Ovary (tissue), 9 donors: ENCODE measurements around the gene MRPL24. TPM values are rescaled to one million over a fixed set of nuclear protein-coding genes. Genes with fewer than 3 reads are reported as not detected.
A peak's percentile ranks its signal among the peaks of the same experiment; 100 is the strongest.

Experiments used
- DNase-seq, 5 donors: peaks; one replicate each; pipeline ENCODE4 v3.0.0-alpha.2; 2019 to 2020
- H3K27ac ChIP-seq, 2 donors: fragments of 200-600 bp; one replicate each; pipeline versions ENCODE4 v1.5.1 to v1.8.0; 2019 to 2022
- H3K27me3 ChIP-seq: fragments of 200-600 bp; one replicate; pipeline ENCODE4 v1.8.0; 2022
- H3K36me3 ChIP-seq: fragments of 200-600 bp; sonication (generic); one replicate; pipeline ENCODE4 v1.5.1; 2019
- H3K4me1 ChIP-seq: one replicate; pipeline ENCODE4 v1.8.1; 2013; ENCODE audit warnings: mild to moderate bottlenecking, moderate library complexity; ENCODE audit not compliant: insufficient read depth
- H3K4me3 ChIP-seq: fragments of 200-600 bp; sonication (generic); one replicate; pipeline ENCODE4 v1.5.1; 2017
- H3K9me3 ChIP-seq, 2 donors: fragments of 200-600 bp in 1 of 2; sonication (generic) in 1 of 2; one replicate each; pipeline versions ENCODE4 v1.5.1 to v1.8.1; 2013 to 2019; ENCODE audit warnings: mild to moderate bottlenecking in 1 of 2, moderate library complexity in 1 of 2
- EP300 ChIP-seq: sonication (generic); formaldehyde crosslinking; IDR thresholded peaks from one replicate; pipeline ENCODE4 v1.6.1; 2017; ENCODE audit warnings: antibody characterized with exemption
- POLR2A ChIP-seq: fragments of 450-650 bp; IDR thresholded peaks from one replicate; pipeline ENCODE4 v1.6.1; 2017; ENCODE audit warnings: antibody characterized with exemption, mild to moderate bottlenecking, moderate library complexity
- WGBS, 3 donors: extraction: QIAGEN DNeasy Blood & Tissue Kit in 1 of 3; methylation state at CpG; one replicate each; pipeline versions ENCODE4 v1.1.5 to v1.1.7; 2013 to 2017; 5-methylcytosine and 5-hydroxymethylcytosine counted together
- intact Hi-C, 4 donors: fragments of 100-400 bp; cut with DNase I; formaldehyde crosslinking; loops; one replicate each; pipeline versions ENCODE4 v1.11.0 to v1.15.1; 2022 to 2023
- polyA plus RNA-seq, 2 donors: library from polyadenylated mRNA; stranded (reverse); fragments of 200-250 nt in 1 of 2; fragments of 350-450 nt in 1 of 2; fragmentation: Illumina TruSeq in 1 of 2; extraction: RNeasy Lipid Tissue Mini Kit (QIAGEN cat#74804) in 1 of 2; gene quantifications; one replicate each; pipeline ENCODE4 v1.2.3, GENCODE V29; 2013 to 2014
- total RNA-seq, 7 donors: library from RNA; depleted of rRNA in 2 of 7; stranded (reverse); fragments of >200 nt in 2 of 7; fragmentation: NEBNext Ultra II Directional in 3 of 7; extraction: Animal tissue kit (Norgen Biotek cat#: 25700) in 3 of 7; gene quantifications; one replicate each; pipeline versions ENCODE4 v1.1.0 to v1.2.4, GENCODE V29; 2016 to 2023
- TF ChIP-seq, protein P1 (sequence below), 3 donors: fragments of 450-650 bp in 2 of 3; fragments of 200-600 bp in 1 of 3; IDR thresholded peaks; one replicate each; pipeline versions ENCODE4 v1.5.1 to v1.8.0; 2016 to 2022; ENCODE audit warnings: antibody characterized with exemption in 3 of 3, mild to moderate bottlenecking in 1 of 3
- donor health status: DM: no; HTN: no; CAD: no; lungs with moderate emphysema.
- donor health status: DM: no; HTN: no; CAD: no.
- donor health status: Bipolar disorder and iron deficiency.
- donor health status: DM: yes; HTN: yes; CAD: no.
- donor health status: DM: no; HTN: no; CAD: no.
- donor health status: DM: yes; HTN: yes; CAD: no.

The MRPL24 gene
- total and polyA plus RNA-seq, 9 donors = 23.1 to 173 (median 68.3) TPM

DNA sequence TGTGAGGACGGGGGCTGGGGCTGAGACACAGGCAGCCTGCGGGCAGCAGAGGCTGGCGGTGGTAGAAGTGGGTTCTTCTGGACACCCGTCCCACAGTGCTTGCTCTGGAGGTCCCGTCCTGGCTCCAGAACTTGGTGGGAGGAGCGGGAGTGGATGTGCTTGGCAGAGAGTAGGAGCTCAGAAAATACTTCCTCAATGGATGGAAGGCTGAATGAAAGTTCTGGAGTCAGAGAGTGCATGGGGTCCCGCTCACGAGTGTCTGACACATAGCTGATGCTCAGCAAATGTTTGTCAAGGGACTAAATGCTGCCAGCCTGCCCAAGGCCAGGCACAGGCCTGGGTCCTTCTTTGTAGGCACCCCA lies 50.2 kb downstream of the MRPL24 start:
- H3K9me3 ChIP-seq = no peaks in the 10 kb centered on the region
- no peak for TF ChIP-seq EP300
- TF ChIP-seq POLR2A = no peak
- TF ChIP-seq, protein P1, sequence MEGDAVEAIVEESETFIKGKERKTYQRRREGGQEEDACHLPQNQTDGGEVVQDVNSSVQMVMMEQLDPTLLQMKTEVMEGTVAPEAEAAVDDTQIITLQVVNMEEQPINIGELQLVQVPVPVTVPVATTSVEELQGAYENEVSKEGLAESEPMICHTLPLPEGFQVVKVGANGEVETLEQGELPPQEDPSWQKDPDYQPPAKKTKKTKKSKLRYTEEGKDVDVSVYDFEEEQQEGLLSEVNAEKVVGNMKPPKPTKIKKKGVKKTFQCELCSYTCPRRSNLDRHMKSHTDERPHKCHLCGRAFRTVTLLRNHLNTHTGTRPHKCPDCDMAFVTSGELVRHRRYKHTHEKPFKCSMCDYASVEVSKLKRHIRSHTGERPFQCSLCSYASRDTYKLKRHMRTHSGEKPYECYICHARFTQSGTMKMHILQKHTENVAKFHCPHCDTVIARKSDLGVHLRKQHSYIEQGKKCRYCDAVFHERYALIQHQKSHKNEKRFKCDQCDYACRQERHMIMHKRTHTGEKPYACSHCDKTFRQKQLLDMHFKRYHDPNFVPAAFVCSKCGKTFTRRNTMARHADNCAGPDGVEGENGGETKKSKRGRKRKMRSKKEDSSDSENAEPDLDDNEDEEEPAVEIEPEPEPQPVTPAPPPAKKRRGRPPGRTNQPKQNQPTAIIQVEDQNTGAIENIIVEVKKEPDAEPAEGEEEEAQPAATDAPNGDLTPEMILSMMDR (IDR thresholded peaks at IDR 0.05) = no peak
- H3K4me3 ChIP-seq = no peak overlapping the region
- H3K36me3 ChIP-seq = no peaks in the 10 kb centered on the region
- no peak overlapping the region for H3K27ac ChIP-seq
- intact Hi-C loops = loop anchor here in 3 of 4 donors (2.0 to 10.0 kb wide), 3 partner anchors 34 to 174 kb away; partner anchors contain the start of gene NTRK1 (in 1 of the 3)
- peaks cover 2% of the 10 kb centered on the region for H3K4me1 ChIP-seq
- no peak for DNase-seq
- 54 to 59% (median 59%) methylated on average over 8 of the region's 8 CpGs for WGBS, 3 donors
- H3K27me3 ChIP-seq = no peaks in the 10 kb centered on the region

DNA sequence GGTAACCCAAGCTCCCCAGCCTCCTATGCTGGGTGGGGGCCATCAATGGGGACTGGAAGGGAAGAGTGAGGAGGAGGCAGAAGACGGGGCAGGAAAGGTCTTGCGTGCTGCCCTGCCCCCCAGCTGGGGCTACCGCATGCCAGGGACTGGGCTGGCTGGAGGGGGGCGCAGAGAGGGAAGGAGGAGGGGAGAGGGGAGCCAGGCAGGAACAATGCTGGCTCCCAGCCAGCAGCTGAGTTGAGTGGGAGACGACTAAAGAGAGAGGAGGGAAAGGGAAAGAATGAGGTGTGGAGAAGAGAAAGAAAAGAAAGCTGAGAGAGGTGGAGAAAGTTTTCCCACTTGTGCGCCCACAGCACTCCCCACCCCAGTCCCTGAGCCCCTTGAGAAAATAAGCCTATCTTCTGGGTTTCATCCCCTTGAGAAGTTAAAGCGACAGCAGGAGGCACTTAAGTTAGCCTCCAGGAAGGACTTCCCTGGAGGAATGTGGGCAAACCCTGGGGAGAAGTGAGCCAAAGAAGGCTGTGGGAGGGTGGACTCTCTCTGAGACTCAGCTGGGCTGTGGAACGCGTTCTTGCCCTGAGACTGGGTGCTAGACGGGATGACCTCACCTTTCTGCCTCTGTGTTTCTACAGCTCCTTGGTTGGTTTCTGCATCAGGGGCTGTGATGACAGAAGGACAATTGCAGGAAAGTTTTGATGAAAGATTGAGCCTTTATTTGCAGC lies 50.8 kb downstream of the MRPL24 start:
- DNase-seq = no peak
- Histone ChIP-seq H3K27ac (no peak overlapping the region), H3K36me3 (no peaks in the 10 kb centered on the region), H3K4me3 (no peak overlapping the region), H3K4me1 (peaks cover 2% of the 10 kb centered on the region), H3K9me3 (no peaks in the 10 kb centered on the region), H3K27me3 (no peaks in the 10 kb centered on the region)
- WGBS, 3 donors = 16 to 28% (median 19%) methylated on average over 10 of the region's 10 CpGs
- intact Hi-C loops = loop anchor here (1.0 to 10.0 kb wide), 4 partner anchors 35 to 175 kb away; partner anchors contain the start of gene NTRK1 (in 1 of the 4)
- TF ChIP-seq, protein P1 (IDR thresholded peaks at IDR 0.05) = no peak
- TF ChIP-seq EP300 = no peak
- no peak for TF ChIP-seq POLR2A

DNA sequence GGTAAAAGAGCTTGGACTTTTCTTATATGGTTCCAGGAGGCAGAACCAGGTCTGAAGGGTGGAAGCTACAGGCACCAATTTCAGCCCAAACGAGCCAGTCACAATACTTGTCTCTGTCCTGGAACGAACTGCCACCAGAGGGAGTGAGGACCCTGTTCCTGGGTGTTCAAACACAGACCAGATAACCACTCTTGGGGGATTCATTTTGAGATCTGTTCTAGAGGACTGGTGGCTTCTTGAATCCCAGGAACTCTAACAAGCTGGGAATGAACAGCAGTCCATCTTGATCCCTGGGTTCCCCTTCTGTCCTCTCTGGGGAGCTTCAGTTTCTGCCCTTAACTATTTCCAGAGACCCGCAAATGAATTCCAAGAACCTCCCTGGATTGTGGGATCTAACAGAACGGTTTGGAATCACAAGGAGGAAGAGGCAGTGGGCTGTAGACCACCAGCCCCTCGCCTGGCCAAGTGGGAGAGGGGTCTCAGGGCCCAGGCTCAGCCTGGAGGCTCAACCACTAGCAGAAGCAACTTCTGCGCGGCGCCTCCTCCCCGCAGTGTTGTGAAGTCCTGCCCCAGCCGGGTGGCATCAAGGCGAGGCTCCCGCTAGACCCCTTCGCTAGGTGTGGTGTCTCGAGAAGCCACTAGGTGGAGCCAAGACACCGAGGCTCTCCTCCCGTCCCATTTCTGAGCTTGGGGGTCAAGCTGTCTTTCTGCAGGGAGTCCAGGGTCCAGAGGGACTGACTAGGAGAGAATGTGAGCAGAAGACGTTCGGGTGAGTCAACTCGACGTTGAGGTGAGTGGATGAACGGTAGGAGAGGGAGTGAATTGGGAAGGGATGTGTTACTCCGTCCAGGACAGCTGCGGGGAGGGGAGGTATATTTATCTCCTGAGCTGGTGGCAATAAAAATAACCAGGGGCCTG lies 51.6 kb downstream of the MRPL24 start:
- intact Hi-C loops = loop anchor here in 2 of 4 donors (1.0 to 2.0 kb wide), 2 partner anchors 36 kb away; no protein-coding TSS in a partner anchor

More for the DNA sequence above, 51.6 kb downstream of the MRPL24 start:
- H3K9me3 ChIP-seq = no peaks in the 10 kb centered on the region
- H3K36me3 ChIP-seq = no peaks in the 10 kb centered on the region
- H3K4me1 ChIP-seq = peaks cover 2% of the 10 kb centered on the region
- no peak overlapping the region for H3K4me3 ChIP-seq
- TF ChIP-seq, protein P1 (IDR thresholded peaks at IDR 0.05) = peak; percentile 91 to 92 (median 92)
- TF ChIP-seq POLR2A (no peak), EP300 (no peak)
- 0 to 1% (median 0%) methylated on average over 23 of the region's 23 CpGs for WGBS, 3 donors
- no peak overlapping the region for H3K27ac ChIP-seq
- no peaks in the 10 kb centered on the region for H3K27me3 ChIP-seq
- peak; percentile 72 to 84 (median 83) for DNase-seq

Other genes starting within 250 kb of the MRPL24 start
- 10 to 100 TPM; 30.0 to 96.6 (median 64.0) TPM for gene MEF2D, start 240.3 kb downstream of the MRPL24 start, total RNA-seq
- 10 to 100 TPM; 33.0 to 40.1 TPM for gene MEF2D, start 240.3 kb downstream of the MRPL24 start, polyA plus RNA-seq
- gene IQGAP3, start 168.5 kb downstream of the MRPL24 start, total RNA-seq = 1 to 10 TPM in 1 of 7 donors, under 1 TPM in 5, not detected in 1; 0.05 to 1.2 (median 0.30) TPM
- under 1 TPM; 0.18 to 0.60 TPM for gene IQGAP3, start 168.5 kb downstream of the MRPL24 start, polyA plus RNA-seq
- under 1 TPM in 1 of 7 donors, not detected in 6; 0.15 TPM for gene TTC24, start 161.4 kb downstream of the MRPL24 start, total RNA-seq
- under 1 TPM in 1 of 2 donors, not detected in 1; 0.12 TPM for gene TTC24, start 161.4 kb downstream of the MRPL24 start, polyA plus RNA-seq
- 10 to 100 TPM; 43.5 to 85.4 (median 65.4) TPM for gene NAXE, start 149.3 kb downstream of the MRPL24 start, total RNA-seq
- gene NAXE, start 149.3 kb downstream of the MRPL24 start, polyA plus RNA-seq = 10 to 100 TPM; 57.8 to 75.0 TPM
- gene GPATCH4, start 139.6 kb downstream of the MRPL24 start, total RNA-seq = 10 to 100 TPM; 11.1 to 45.1 (median 22.8) TPM
- 10 to 100 TPM; 10.0 to 22.0 TPM for gene GPATCH4, start 139.6 kb downstream of the MRPL24 start, polyA plus RNA-seq
- gene HAPLN2, start 121.7 kb downstream of the MRPL24 start, total RNA-seq = 1 to 10 TPM in 5 of 7 donors, under 1 TPM in 2; 0.30 to 1.9 (median 1.2) TPM
- gene HAPLN2, start 121.7 kb downstream of the MRPL24 start, polyA plus RNA-seq = 1 to 10 TPM in 1 of 2 donors, not detected in 1; 1.1 TPM
- 1 to 10 TPM in 2 of 7 donors, under 1 TPM in 2, not detected in 3; 0.20 to 2.2 (median 1.0) TPM for gene BCAN, start 99.0 kb downstream of the MRPL24 start, total RNA-seq
- gene BCAN, start 99.0 kb downstream of the MRPL24 start, polyA plus RNA-seq = under 1 TPM; 0.11 to 0.43 TPM
- 10 to 100 TPM in 3 of 7 donors, 1 to 10 TPM in 4; 3.5 to 32.9 (median 9.8) TPM for gene NES, start 63.7 kb downstream of the MRPL24 start, total RNA-seq
- 10 to 100 TPM; 13.5 to 31.7 TPM for gene NES, start 63.7 kb downstream of the MRPL24 start, polyA plus RNA-seq
- 10 to 100 TPM in 3 of 7 donors, 1 to 10 TPM in 4; 1.8 to 31.5 (median 5.5) TPM for gene CRABP2, start 35.5 kb downstream of the MRPL24 start, total RNA-seq
- 10 to 100 TPM in 1 of 2 donors, 1 to 10 TPM in 1; 1.4 to 22.9 TPM for gene CRABP2, start 35.5 kb downstream of the MRPL24 start, polyA plus RNA-seq
- gene METTL25B, start 12.6 kb downstream of the MRPL24 start, total RNA-seq = 10 to 100 TPM; 22.4 to 39.6 (median 33.2) TPM
- 10 to 100 TPM; 18.1 to 33.2 TPM for gene METTL25B, start 12.6 kb downstream of the MRPL24 start, polyA plus RNA-seq
- 10 to 100 TPM; 11.7 to 33.8 (median 26.1) TPM for gene ISG20L2, start 12.3 kb downstream of the MRPL24 start, total RNA-seq
- gene ISG20L2, start 12.3 kb downstream of the MRPL24 start, polyA plus RNA-seq = 10 to 100 TPM; 13.6 to 58.7 TPM
- gene HDGF, start 10.6 kb upstream of the MRPL24 start, total RNA-seq = 100 to 1,000 TPM in 6 of 7 donors, 10 to 100 TPM in 1; 81.1 to 175 (median 146) TPM
- 100 to 1,000 TPM; 104 to 184 TPM for gene HDGF, start 10.6 kb upstream of the MRPL24 start, polyA plus RNA-seq
- 10 to 100 TPM; 24.7 to 65.2 (median 50.9) TPM for gene PRCC, start 26.4 kb upstream of the MRPL24 start, total RNA-seq
- gene PRCC, start 26.4 kb upstream of the MRPL24 start, polyA plus RNA-seq = 10 to 100 TPM; 38.6 to 72.5 TPM
- gene SH2D2A, start 75.8 kb upstream of the MRPL24 start, total RNA-seq = 1 to 10 TPM in 4 of 7 donors, under 1 TPM in 3; 0.40 to 2.8 (median 1.4) TPM
- gene SH2D2A, start 75.8 kb upstream of the MRPL24 start, polyA plus RNA-seq = under 1 TPM; 0.19 to 0.65 TPM
- gene INSRR, start 118.0 kb upstream of the MRPL24 start, total RNA-seq = under 1 TPM in 1 of 7 donors, not detected in 6; 0.15 TPM
- under 1 TPM in 1 of 2 donors, not detected in 1; 0.02 TPM for gene INSRR, start 118.0 kb upstream of the MRPL24 start, polyA plus RNA-seq
- gene NTRK1, start 119.8 kb upstream of the MRPL24 start, total RNA-seq = under 1 TPM in 4 of 7 donors, not detected in 3; 0.34 to 0.92 (median 0.41) TPM
- gene NTRK1, start 119.8 kb upstream of the MRPL24 start, polyA plus RNA-seq = under 1 TPM in 1 of 2 donors, not detected in 1; 0.11 TPM
- gene PEAR1, start 152.6 kb upstream of the MRPL24 start, total RNA-seq = 10 to 100 TPM in 5 of 7 donors, 1 to 10 TPM in 2; 4.3 to 20.2 (median 12.3) TPM
- 10 to 100 TPM; 13.7 to 21.2 TPM for gene PEAR1, start 152.6 kb upstream of the MRPL24 start, polyA plus RNA-seq
- 10 to 100 TPM in 1 of 7 donors, 1 to 10 TPM in 2, under 1 TPM in 2, not detected in 2; 0.36 to 11.1 (median 1.1) TPM for gene LRRC71, start 179.5 kb upstream of the MRPL24 start, total RNA-seq
- under 1 TPM in 1 of 2 donors, not detected in 1; 0.07 TPM for gene LRRC71, start 179.5 kb upstream of the MRPL24 start, polyA plus RNA-seq